GM18517 (cell line): ENCODE measurements around the gene MOK.
"Not testable (repeated sequence)": the region's sequence is repeated elsewhere in the genome, so short reads cannot be mapped to it uniquely, and the experiment has no call there.

ENCODE experiments used
- ATAC-seq: cut with Tn5 transposase; IDR thresholded peaks from one replicate; pipeline ENCODE4 v1.9.1; 2021; ENCODE audit warnings: mild to moderate bottlenecking, moderate library complexity; ENCODE audit not compliant: unreplicated experiment

MOK gene

GRCh38 chr14:102250636-102251035 is 54.3 kb downstream of the MOK start:
- ATAC-seq = no peak

DNA sequence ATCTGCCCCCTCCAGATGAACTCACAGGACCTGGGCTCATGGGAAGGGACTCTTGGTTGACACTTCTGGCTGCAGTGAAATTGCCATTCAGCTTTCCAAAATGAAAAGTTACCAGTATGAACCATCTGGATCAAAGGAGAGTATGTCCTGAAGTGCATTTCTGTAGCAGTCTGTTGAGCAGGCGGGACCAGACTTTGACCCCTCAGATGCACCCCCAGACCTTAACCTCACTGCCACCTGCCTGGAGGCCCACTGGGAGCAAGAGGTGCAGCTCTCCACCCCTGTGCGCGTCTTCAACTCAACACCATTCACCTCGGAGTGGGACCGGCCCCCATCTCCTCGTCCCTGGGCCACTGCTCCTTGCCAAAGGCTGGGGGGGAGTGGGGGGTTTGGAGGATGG is 55.0 kb downstream of the MOK start:
- ATAC-seq = no peak

DNA sequence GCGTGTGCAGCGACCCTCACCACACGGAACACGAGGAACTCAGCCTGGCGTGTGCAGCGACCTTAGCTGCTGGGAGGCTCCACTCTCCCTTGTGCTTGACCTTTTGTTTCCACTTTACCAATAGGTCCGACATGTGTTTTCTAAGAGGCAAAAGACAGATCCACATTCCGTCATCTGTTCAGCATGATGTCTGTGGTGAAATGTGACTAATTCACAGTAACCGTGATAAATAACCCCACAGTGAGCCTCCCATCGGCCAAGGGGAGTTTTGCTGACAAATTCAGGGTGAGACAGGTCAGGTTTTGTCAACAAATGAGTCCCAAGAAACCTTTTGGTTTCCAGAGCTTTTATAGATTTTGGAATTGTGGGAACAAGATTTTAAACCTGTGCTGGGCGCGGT is 55.9 kb downstream of the MOK start:
- no peak for ATAC-seq

DNA sequence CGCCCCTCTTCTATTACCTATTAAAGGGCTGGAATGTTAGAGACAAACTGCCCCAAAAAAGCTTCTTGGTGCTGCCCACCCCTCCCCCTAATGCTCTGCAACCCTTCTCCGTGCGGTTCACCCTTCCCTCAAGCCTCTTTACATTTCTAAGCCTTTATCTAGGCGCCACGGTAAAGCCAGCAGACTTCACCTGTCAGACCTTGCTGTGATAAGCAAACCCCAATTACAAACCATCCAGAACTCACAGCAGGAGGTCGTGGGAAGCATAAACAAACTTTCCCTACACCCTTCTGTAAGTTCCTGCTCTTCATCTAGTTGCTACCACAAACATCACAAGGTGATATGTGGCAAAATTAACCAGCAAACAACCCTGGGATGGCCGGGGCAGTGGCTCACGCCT is 56.8 kb downstream of the MOK start:
- no peak for ATAC-seq

GRCh38 chr14:102246071-102246470 is 58.9 kb downstream of the MOK start:
- ATAC-seq = no peak

GRCh38 chr14:102243795-102244194 is 61.2 kb downstream of the MOK start:
- not testable (repeated sequence) for ATAC-seq

GRCh38 chr14:102241147-102241546 is 63.8 kb downstream of the MOK start:
- ATAC-seq = no peak

DNA sequence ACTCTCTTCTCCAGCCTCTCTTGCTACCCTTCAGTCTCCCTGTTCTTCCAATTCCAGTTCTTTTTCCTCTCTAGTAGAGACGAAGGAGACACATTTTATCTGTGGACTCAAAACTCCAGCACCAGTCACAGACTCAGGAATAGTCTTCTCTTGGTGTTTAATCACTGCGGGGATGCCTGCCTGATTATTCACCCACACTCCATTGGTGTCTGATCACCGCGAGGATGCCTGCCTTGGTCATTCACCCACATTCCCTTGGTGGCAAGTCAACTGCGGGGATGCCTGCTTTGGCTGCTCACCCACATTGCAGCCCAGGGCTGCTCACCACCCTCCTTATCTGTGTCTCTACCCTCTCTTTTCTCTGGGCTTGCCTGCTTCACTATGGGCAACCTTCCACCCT is 64.5 kb downstream of the MOK start:
- not testable (repeated sequence) for ATAC-seq

DNA sequence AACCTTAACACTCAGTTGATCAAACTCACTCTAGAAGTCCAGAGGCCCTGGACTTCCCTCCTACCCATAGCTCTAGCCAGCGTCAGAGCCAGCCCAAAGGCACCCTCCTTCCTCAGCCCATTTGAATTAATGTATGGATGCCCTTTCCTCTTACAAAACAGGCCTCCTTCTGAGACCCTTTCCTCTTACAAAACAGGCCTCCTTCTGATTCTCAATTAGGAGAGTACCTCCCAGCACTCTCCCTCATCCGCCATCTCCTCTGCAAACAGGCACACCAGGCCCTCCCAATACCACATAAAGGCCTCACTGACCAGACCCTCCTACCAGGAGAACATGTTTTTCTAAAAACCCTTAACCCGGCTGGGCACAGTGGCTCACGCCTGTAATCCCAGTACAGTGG is 65.7 kb downstream of the MOK start:
- ATAC-seq = no peak

- ATAC-seq = no peak
These were observed 66.2 kb downstream of the MOK start for GRCh38 chr14:102238766-102239165.

GRCh38 chr14:102238131-102238530 is 66.8 kb downstream of the MOK start:
- no peak for ATAC-seq

DNA sequence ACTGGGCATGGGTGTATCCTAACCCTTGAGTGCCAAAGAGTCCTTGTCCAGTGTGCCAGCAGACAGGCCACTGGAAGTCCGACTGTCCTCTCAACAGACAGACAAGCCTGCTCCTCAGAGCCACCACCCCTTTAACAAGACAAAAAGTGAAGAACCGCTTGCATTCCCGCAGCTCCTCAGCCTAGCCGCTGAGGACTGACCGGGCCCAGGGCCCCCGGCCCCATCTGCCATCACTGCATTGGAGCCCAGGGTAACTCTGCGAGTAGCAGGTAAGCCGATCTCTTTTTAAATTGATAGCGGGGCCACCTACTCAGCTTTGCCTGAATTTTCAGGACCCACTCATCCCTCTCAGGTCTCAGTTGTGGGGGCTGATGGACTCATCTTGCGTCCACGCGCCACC is 68.9 kb downstream of the MOK start:
- ATAC-seq = no peak

- no peak for ATAC-seq
These were observed 69.6 kb downstream of the MOK start for GRCh38 chr14:102235275-102235897.

DNA sequence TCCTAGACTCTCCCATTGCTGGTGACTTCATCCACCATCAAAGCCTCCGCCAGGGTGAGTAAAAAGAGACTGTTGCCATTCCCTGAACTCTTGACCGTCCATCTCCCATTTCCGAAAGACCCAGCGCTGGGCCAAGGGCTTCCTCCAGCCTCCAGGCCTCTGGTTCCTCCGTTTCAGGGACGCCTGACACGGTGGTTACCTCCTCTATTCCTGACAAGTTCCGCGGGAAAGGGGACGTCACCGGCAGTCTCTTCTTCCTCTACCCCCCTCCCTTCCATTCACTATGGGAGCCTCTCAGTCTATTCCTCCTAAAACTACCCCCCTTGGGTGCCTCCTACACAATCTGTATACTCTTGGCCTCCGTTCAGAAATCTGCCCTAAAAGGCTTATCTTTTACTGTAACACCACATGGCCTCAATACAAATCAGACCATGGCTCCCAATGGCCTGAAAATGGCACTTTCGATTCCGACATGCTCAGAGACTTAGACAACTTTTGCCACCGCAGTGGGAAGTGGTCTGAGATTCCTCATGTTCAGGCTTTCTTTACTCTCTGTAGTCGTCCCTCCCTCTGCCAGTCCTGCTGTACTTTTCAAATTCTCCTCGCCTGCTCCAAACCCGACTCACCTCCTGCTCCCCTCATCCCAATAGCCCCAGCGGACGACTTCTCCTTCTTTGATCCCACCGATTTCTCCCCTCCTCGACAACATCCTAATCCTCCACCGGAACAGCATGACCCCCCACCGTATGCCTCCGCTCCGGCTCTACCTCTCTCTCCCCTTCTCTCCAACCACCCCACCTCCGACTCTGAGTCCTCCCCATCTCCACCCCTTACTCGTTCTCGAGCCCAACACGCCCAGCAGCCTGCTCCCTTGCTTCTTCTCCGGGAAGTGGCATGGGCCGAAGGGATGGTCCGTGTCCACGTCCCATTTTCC is 70.4 kb downstream of the MOK start:
- no peak for ATAC-seq

DNA sequence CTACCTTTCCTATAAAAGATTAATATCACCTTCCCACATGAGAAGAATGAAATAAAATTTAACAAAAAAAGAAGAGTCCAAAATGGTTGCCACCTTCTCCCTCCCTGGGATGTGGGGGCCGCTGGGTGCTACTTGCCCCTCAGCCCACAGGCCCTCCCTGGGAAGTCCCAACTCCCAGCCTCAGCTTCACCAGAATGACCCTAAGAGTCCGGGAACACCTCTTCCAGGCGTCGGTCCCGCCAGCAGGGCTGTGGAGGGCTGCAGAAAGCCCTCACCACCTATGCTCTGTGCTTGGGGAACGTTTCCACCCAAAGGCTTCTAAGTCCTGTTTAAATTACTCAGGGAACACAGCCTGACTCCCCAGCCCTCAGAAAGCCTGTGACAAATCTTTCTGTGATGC is 71.9 kb downstream of the MOK start:
- ATAC-seq = no peak

GRCh38 chr14:102232348-102232625 is 72.7 kb downstream of the MOK start:
- ATAC-seq = no peak

DNA sequence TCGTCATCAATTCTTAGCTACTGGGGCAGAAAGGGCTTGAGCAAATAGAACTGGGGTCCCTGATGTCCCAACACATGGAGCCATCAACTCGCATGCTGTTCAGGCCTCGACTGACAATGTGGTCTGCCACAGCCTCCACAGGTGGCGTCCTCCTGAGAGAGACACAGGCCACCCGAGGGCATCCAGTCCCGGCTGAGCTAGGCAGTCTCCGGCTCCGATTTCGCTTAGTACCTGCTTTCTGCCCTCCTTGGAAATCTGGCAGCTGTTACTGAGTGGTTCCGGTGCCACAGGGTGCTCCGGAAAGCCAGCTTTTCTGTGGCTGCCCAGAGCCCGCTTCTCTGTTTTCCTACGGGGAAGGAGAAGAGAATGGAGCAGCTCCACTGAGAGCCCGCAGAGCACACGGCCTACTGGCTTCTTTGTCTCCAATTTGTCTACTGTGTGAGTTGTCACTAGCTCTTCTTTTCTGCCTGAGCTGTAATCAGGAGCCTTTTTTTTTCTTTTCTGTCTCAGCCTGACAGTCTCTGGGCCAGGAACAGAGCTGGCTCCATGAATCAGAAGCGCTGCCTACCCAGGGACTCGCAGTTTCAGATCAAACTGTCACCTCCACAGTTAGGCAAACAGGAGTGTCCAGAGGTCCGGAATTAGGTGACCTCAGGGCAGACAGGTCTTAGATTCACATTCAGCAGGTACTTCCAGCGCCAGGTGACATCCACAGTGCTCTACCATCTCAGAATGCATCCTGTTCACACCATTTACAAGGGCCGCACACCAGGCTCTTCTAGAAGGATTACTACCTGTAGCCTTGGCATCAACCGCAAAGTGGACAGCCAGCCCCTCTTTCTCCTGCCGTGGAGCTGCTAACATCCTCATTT is 73.3 kb downstream of the MOK start:
- ATAC-seq = no peak

DNA sequence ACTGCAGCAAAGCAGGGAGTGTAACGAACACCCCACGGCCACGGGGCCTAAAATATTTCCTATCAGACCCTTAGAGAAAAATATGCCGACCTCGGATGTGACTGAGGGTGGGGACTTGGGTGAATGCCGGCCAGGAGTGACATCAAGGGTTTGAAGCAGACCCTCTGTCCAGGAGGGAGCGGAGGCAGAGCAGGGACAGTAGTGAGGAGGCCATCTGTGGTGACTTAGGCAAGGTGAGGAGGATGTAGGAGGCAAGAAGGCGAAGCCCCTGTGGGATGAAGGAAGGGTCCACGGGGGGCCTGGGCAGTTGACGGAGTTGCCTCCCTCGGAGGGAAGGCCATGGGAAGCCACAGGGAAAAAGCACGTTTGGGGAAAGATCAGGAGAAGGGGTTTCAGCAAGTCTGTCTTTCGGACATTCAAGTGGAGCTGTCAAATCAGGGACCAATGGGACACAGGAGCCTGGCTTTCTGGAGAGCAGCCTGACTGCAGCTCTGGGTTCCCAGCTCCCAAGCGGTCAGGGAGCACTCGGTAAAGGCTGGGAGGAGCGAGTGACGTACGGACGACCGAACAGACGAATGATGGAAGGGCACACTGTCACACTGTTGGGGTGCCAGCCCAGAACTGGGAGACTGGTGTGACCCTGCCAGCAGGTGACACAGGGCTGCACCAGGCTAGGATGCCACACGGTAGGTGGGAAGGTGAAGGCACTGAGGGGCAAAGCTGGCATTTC is 74.3 kb downstream of the MOK start:
- no peak for ATAC-seq

DNA sequence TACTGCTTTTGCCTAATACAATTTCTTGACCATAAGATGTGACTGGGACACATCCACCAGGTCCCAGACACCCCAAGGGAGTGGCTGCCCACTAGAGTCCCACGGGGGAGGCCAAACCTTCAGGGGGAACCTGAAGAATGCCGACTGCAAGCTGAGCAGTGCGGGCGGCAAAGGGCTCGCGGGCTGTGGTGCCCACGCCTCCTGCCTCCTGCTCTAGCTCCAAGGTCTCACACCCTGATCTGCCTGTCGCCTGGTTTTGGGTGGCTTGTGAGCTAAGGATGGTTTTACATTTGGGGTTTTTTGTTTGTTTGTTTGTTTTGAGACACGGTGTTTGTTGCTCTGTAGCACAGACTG is 75.2 kb downstream of the MOK start:
- no peak for ATAC-seq

DNA sequence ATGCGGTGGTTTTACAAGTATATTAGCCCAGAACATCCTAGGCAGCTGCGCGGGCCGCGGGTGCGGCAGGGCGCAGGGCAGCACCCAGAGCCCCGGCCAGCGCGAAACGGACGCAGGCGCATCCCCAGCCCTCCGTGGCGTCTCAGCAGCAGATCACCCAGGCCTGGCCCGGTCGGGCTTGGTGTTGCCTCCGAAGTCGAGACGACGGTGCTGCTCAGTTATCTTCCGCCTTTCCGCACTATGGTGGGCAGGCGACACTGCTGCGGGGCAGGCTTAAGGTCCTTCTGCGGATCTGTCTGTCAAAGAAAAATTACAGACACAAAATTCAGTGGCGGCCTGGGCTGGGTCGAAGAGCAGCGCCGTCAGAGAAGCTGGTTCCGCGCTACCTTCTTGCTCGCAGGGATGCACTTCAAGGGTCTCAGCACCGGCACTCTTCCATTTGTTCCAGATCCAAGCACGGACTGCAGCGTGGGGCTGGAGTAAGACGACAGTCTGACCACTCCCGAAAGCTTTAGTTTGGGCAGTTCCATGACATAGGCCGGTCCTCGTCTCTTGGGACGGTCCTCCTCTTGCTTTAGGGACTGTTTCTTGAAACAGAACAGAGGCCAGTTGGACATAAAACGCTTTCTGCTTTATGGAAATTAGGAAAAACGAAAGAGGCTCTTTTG is 75.8 kb downstream of the MOK start:
- ATAC-seq = no peak
